SK-N-MC (cell line): ENCODE data around the gene LRRC36.

Experiments
- DNase-seq: peaks from one replicate; pipeline ENCODE4 v3.0.0-alpha.2; 2011; ENCODE audit warnings: low read depth, low spot score
- H3K27ac ChIP-seq: fragments of 200-600 bp; sonication (generic); 2 replicates; pipeline ENCODE4 v1.5.1; 2016; ENCODE audit warnings: mixed run types
- H3K36me3 ChIP-seq: fragments of 200-600 bp; sonication (generic); 2 replicates; pipeline ENCODE4 v1.6.1; 2017; ENCODE audit warnings: antibody characterized with exemption, low read length, mixed read lengths; ENCODE audit not compliant: insufficient read depth
- H3K4me3 ChIP-seq: fragments of 200-600 bp; sonication (generic); 2 replicates; pipeline ENCODE4 v1.5.1; 2016
- H3K9ac ChIP-seq: fragments of 200-600 bp; sonication (generic); 2 replicates; pipeline ENCODE4 v1.8.0; 2017; ENCODE audit warnings: mixed run types, mixed read lengths; ENCODE audit not compliant: insufficient read length
- H3K9me3 ChIP-seq: fragments of 200-600 bp; sonication (generic); 2 replicates; pipeline ENCODE4 v1.6.1; 2017; ENCODE audit warnings: low read depth, mild to moderate bottlenecking, antibody characterized with exemption, low read length, moderate library complexity, mixed read lengths
- EZH2 ChIP-seq: fragments of 200-600 bp; sonication (generic); IDR thresholded peaks from one replicate; pipeline ENCODE4 v1.6.1; 2017; ENCODE audit warnings: antibody characterized with exemption
- FOXP2 ChIP-seq: optimal IDR thresholded peaks from 2 replicates; pipeline ENCODE3; 2011; ENCODE audit warnings: mild to moderate bottlenecking, moderate library complexity; ENCODE audit not compliant: insufficient read depth; ENCODE audit errors: extremely low read length, control extremely low read depth
- POLR2AphosphoS5 ChIP-seq: IDR thresholded peaks from 2 replicates; pipeline ENCODE4 v1.6.1; 2012; ENCODE audit warnings: mild to moderate bottlenecking, low read depth, low read length, borderline replicate concordance

Gene LRRC36

DNA sequence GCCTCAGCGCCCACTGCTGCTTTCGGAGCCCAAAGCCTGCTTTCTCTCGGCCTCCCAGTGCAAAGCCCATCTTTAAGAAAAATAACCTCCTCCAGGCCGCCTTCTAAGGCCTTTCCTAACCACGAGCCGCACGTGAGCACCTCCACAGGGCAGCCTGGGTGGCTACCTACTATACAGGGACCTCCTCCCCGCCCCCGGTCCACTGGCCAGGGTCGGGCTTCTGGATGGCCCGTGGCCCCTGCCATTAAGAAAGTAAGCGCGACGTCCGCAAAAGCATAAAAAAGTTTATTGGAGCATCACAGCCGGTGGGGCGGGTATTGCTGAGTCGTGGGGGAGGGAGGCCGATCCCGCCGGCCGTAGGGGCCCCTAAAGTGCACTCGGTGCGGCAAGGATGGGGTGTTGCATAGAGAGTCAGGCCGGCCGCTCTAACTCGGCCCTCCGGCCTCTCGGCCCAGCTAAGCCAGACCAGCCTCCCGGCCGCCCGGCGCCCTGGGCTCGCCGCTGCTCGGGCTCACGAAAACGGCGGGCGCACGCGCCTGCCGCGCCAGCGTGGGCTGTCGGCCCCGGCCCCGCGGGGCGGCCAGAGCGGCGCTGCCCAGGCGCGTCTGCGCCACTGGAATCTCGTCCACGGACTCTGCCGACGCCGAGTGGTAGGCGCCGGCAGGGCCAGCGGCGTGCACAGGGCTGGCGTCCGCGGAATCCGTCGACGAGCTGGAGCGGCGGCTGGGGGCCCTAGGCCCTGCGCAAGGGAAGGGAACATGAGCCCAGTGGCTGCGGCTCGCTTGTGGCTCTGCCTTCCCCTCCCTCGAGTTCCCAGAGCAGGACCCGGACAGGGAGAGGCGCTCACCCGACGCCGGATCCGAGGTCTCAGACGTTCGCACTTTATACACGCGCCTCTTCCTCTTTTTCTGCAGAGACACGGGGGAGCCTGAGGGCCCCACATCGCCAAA, 67.8 kb downstream of the LRRC36 start:
- no peak overlapping the region for H3K9ac ChIP-seq
- no peaks in the 10 kb centered on the region for H3K36me3 ChIP-seq
- DNase-seq, result no peak
- TF ChIP-seq POLR2AphosphoS5 (no peak), FOXP2 (no peak), EZH2 (no peak)
- no peak overlapping the region for H3K4me3 ChIP-seq
- H3K9me3 ChIP-seq, result no peaks in the 10 kb centered on the region
- no peak overlapping the region for H3K27ac ChIP-seq

- H3K4me3 ChIP-seq, result no peak overlapping the region
- H3K27ac ChIP-seq, result no peak overlapping the region
- H3K36me3 ChIP-seq, result no peaks in the 10 kb centered on the region
- no peak for DNase-seq
- no peak overlapping the region for H3K9ac ChIP-seq
- no peaks in the 10 kb centered on the region for H3K9me3 ChIP-seq
- no peak for TF ChIP-seq POLR2AphosphoS5
- no peak for TF ChIP-seq EZH2
- no peak for TF ChIP-seq FOXP2
These were observed 68.5 kb downstream of the LRRC36 start for GRCh38 chr16:67395105-67395457.

DNA sequence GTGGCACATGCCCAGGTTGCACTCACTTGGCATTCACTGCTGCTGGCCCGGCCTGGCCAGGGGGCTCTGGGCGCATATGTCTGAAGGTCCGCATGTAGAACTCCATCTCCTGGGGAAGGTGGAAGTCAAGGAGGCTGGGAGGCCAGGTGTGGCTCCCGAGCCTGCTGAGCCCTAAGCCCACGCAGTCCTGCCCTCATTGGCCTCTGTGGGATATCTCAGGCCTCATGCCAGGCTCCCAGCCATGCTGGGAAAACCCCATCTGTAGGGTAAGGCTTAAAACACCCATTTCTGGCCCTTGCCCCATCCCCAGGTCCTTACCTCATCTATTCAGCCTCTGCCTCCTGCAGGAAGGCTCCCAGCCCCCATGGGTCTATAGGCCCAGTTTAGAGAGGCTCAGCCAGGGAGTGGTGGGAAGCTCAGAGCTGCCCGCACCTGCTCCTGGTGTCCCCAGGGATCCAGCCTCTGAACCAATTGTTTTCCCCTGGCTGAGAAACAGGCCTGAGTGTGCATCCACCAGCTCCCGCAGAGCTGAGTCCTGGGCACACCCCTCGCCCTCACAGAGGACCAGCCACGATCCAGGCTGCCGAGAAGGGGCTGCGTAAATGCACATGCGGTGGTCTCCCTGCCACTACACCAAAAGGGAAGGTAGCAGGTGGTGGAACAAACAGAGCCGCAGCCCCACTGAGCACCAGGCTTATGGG, 69.0 kb downstream of the LRRC36 start:
- H3K4me3 ChIP-seq, result no peak overlapping the region
- no peak for DNase-seq
- no peak overlapping the region for H3K27ac ChIP-seq

DNA sequence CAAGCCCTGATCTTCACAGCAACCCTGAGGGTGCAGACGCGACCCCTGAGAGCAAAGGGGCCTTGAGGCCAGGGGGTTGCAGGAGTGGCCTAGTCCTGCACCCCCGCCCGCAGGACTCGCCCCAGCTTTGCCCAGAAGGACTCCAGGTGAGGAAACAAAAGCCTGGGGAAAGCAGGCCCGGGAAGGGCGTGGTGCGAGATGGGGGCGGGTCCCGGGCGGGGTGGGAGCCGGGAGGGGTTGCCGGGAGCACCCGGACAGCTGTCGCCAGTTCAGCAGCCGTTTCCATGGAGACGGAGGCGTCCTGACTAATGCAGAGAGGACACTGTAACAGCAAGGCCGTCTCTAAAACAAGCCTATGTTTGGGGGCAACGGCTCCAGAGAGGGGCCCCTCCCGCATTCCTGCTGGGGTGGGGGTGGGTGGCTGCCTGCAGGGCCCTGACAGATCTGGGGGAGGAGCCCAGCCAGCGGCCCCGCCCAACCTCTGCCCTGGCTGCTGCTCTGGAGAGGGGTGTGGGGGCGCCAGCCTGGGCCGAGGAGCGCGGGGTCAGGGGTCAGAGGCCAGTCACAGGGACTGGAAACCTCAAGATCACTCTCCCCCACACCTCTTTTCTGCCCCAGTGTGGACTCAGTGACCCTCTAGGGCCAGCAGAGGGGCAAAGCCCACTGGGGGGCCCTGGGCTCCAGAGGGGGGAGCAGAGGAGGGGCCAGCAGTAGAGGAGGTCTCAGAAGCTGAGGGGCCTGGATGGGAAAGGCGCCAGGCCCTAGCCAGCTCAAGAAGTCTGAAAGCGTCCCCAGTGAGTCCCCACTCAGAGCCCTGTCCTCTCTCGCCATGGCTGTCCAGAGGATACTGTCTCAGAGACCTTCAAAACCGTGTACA, 69.8 kb downstream of the LRRC36 start:
- H3K9me3 ChIP-seq, result no peaks in the 10 kb centered on the region
- H3K36me3 ChIP-seq, result no peaks in the 10 kb centered on the region
- H3K9ac ChIP-seq, result no peak overlapping the region
- no peak overlapping the region for H3K27ac ChIP-seq
- DNase-seq, result no peak
- TF ChIP-seq FOXP2 (no peak), POLR2AphosphoS5 (no peak), EZH2 (no peak)
- H3K4me3 ChIP-seq, result no peak overlapping the region

More for the DNA sequence above, 69.0 kb downstream of the LRRC36 start:
- TF ChIP-seq POLR2AphosphoS5 (no peak), EZH2 (no peak), FOXP2 (no peak)
- Histone ChIP-seq H3K36me3 (no peaks in the 10 kb centered on the region), H3K9me3 (no peaks in the 10 kb centered on the region), H3K9ac (no peak overlapping the region)

- TF ChIP-seq EZH2 (no peak), FOXP2 (no peak), POLR2AphosphoS5 (no peak)
- H3K4me3 ChIP-seq, result no peak overlapping the region
- no peaks in the 10 kb centered on the region for H3K9me3 ChIP-seq
- no peak overlapping the region for H3K27ac ChIP-seq
- H3K9ac ChIP-seq, result no peak overlapping the region
- DNase-seq, result no peak
- no peaks in the 10 kb centered on the region for H3K36me3 ChIP-seq
These were observed 70.6 kb downstream of the LRRC36 start for GRCh38 chr16:67397036-67397801.

GRCh38 chr16:67397812-67398545, 71.4 kb downstream of the LRRC36 start:
- no peak overlapping the region for H3K9ac ChIP-seq
- H3K27ac ChIP-seq, result no peak overlapping the region
- no peak for DNase-seq
- H3K36me3 ChIP-seq, result no peaks in the 10 kb centered on the region
- no peak overlapping the region for H3K4me3 ChIP-seq
- H3K9me3 ChIP-seq, result no peaks in the 10 kb centered on the region
- TF ChIP-seq POLR2AphosphoS5 (no peak), FOXP2 (no peak), EZH2 (no peak)
